GM19023 (cell line): ENCODE data around the gene TDRD10.
"Not testable (repeated sequence)": the region's sequence is repeated elsewhere in the genome, so short reads cannot be mapped to it uniquely, and the experiment has no call there.

Experiments used
- ATAC-seq: cut with Tn5 transposase; IDR thresholded peaks from one replicate; pipeline ENCODE4 v1.9.1; 2021; ENCODE audit warnings: mild to moderate bottlenecking, moderate library complexity; ENCODE audit not compliant: unreplicated experiment

The TDRD10 gene

DNA sequence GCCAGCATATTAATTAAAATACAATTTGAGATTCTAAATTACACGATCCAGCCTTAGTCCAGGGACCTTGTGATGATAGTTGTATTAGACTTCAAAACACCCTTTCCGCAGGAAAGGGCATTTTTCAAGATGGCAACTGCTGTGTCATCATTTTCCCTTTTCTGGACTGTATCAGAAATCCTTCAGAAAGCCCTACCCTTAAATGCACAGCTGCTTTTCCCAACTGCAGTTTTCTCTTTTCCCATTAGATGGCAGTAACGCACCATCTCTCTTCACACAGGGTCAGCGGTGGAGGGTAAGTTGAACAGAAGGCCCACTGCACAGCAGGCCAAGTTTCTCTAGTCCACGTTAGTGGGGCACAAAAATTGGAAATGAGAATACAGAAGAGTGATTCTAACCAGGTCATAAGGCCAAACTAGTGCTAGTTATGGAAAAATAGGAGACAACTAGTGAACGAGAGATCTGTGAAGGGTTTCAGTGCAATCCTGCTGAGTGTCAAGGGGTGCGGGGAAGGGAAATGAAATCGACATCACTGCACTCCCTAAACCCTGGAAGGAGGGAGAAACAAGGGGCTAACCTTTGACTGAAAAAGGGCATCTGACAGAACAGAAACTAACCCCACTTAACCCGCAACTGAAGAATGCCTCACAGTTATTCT, 22.1 kb upstream of the TDRD10 start:
- no peak for ATAC-seq

DNA sequence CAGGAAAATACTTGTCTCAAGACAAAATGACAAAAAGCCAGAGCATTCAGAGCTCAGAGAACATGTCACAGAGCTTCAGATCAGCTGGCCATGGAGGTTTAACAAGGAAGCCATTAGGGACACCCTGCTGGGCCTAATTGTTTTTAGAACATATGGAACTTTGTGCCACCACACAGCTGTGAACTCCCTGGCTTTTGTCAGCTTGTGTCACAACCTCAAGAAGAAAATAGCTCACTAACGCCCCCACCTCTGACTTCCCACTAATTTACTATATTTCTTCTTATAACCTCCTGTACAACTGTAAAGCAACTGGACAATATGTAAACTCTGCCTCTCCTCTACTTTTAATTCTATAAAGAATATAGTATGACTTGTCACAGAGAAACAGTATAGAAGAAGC, 21.0 kb upstream of the TDRD10 start:
- ATAC-seq = no peak

DNA sequence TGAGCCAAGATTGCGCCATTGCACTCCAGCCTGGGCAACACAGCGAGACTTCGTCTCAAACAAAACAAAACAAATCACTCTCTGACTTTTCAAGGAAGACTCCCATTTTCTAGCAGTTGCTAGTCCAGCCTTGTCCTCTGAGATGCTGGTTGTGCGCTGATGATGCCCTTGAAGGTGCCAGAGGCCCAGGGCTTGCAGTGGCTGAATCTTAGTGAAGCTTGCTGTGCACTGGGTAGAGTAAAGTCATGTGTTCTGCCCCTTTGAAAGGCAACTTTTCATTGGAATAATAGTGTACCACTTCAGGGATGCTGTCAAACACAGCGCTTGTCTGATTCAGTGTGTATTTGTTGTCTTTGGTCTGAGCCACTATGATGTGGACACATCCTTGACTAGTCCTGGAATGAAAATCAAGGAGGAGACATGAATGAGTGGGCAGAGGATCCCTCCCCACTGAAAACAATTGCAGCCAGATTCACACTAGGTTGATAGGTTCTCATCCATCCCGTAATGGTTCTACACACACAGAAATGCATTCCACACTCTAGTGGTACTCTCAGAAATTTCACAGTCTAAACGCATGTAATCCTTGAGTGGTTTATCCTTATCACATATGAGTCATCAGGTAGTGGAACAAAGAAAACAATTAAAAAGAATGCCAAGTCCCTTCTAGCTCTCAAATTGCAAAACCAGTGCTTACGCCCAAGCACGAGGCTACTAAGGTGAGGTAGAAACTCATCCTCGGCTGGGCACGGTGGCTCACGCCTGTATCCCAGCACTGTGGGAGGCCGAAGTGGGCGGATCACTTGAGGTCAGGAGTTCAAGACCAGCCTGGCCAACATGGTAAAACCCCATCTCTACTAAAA, 17.8 kb upstream of the TDRD10 start:
- no peak for ATAC-seq

DNA sequence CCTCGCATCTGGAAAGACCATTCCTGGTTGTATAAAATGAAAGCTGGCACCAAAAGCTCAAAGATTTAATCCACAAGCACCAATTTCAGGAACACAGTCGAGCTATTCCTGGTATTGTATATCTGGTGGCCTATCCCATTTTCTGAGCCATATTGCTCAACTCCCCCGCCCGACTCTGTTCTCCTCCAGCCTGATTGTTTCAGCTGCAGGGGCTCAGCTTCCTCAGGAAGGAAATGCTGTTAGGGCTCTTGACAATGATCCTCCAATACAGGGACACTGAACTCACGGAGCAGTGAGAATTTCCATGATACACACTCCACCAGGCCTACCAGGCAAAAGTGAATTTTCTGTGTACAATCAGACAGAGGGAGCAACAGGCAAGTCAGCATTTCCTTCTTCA, 16.9 kb upstream of the TDRD10 start:
- ATAC-seq = no peak

DNA sequence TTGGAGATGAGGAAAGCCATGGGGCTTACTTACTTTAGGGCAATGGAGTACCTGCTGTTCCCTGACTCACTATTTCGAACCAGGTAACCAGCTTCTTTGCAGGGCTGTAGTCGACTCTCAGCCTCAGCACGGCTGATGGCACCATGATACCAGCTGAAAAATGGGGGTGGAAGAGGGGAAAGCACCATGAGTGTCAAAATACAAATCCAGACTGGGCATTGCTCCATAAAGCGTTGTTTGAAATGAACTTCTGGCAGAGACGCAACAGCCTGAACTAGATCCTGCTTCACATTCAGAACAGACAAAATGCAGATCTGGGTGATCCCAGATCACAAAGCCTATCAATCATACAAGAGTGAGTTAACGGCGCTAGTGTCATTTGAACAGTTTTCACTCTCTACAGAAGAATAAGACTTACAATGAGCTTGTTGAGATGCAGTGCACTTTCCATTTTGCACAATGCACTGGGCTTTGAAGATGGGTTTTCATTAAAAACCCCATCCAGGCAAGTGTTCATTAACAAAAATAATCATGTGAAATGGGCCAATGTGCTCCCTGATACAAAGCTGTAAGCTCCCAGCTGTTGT, 16.0 kb upstream of the TDRD10 start:
- ATAC-seq = no peak

DNA sequence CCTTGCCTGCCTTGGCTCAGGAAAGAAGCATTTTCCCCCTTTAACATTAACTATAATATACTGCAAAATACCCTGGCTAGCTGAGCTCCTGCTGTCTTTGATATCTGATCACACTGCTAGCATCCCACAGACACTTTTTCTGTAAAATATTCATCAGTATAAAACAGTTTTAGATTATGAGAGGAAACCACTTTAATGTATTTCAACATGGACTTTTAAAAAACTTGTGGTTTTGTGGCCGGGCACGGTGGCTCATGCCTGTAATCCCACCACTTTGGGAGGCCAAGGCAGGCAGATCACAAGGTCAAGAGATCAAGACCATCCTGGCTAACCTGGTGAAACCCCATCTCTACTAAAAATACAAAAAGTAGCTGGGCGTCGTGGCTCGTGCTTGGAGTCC, 15.3 kb upstream of the TDRD10 start:
- not testable (repeated sequence) for ATAC-seq

DNA sequence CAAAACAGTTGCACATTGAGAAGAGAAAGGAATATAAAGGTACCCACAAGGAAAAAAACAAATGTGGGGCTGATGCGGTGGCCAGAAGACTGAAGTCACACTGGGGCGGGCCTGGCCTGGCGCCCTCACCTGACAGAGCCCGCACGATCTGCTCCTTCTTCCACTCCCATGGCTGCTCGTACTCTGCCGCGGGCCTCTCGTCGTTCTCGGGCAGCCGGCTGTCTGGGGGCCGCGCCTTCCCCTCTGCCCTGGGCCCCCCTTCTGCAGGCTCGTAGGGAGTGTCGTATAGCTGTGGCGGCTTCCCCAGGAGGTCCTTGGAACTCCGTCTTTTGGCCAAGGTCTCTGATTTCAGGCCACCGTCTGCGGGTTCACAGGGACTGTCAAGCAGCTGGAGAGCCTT, 13.1 kb upstream of the TDRD10 start:
- no peak for ATAC-seq

DNA sequence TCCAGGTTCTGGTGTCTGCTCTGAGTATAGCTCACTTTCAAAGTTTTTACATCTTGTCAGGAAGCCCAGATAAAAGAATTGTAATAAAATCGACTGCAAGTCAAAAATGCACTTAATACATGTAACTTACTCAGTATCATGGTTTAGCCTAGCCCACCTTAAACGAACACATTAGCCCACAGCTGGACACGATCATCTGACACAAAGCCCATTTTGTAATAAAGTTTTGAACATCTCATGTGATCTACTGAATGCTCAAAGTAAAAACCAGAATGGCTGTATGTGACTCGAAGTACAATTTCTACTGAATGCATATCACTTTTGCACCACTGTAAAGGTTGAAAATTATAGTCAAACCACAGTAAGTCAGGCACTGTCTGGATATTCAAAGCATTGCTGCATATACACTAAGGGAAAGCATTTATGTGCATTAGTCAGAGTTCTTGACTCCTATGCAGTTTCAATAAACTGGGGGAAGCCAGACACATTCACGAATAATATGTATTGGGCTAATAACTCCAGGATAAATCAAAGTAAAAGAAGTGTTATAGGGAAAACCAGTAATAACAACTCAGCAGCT, 12.2 kb upstream of the TDRD10 start:
- no peak for ATAC-seq

DNA sequence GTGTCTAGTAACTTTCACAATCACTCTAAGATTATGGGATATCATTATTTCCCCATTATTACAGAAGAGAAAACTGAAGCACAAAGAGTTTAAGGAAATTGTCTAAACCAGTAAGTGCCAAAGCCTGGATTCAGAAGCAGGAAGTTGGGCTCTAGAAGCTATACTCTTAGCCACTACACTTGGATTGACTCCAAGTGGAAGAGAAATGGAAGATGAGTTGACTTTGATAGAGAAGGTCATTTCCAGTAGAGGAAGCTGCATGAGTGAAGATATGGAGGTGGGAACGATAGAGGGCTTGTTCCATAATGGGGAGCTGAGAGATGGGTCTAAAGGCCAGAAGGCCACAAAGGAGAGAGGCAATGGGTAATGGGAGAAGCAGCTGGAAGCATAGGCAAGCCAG, 11.7 kb upstream of the TDRD10 start:
- no peak for ATAC-seq

DNA sequence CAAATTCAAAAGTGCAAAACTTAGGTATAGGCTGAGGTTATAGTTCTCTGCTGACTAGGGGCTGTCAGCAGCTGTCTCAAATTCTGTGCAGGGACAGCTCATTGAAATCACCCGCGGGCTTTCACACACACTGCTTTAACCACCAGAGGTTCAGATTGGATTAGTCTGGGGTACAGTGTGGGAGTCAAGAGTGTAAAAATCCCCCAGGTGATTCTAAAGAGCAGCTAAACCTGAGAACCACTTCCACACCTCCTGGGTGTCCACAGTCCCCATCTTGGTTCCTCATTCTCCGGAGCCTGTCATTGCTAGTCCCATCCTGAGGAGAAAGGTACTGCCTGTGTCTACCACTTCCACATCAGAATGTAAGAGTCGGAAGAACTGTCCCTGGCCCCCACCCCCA, 9.9 kb upstream of the TDRD10 start:
- no peak for ATAC-seq

DNA sequence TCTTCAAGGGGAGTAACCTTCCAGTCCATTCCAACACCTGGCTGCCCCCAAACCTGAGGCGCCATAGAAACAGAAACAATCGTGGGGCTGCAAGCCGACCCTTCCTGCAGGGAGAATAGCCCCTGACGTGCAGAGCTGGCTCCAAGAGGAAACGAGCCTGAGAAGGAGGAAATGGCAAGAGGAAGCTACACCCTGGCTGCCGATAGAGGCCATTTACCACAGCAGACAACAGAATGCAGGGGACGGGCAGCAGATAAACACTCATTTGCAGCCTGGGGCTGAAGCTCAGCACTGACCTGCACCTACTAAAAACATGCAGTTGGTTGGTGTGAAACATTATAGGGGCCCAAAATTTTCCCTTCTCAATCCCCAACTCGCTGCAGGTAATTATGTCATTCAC, 8.7 kb upstream of the TDRD10 start:
- no peak for ATAC-seq

DNA sequence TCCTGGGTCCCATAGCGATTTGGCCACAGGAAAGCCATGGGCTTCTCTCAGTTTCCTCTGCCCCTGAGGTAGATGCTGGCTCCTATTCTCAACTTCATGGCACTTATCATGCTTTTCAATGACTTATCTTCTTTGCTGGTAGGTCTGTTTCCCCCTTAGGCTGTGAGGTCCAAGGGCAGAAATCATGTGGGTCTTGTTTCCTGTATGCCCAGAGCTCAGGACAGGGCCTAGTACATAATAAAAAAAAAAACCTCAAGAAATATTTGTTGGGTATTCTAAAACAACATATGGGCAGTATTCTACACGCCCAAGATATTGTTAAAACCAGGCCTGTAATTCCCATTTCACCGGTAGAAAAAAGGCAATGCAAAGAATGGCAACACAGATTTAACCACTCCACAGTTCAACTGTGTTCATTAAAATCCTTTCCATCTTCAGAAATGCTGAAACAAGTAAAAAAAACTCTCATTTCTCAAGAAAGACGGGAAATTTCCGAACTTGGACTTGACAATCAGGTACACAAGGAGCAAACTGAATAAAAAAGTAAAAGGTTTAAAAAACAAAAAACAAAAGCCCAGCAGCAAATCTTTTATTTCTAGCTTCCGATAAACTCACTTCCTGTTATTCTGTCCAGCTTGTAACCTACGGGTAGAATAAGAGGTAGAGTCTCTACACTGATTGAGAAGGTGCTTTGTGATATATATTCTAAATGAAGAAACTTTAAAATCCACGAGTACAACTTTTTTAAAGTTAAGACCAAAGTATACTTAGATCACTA, 6.3 kb upstream of the TDRD10 start:
- no peak for ATAC-seq

DNA sequence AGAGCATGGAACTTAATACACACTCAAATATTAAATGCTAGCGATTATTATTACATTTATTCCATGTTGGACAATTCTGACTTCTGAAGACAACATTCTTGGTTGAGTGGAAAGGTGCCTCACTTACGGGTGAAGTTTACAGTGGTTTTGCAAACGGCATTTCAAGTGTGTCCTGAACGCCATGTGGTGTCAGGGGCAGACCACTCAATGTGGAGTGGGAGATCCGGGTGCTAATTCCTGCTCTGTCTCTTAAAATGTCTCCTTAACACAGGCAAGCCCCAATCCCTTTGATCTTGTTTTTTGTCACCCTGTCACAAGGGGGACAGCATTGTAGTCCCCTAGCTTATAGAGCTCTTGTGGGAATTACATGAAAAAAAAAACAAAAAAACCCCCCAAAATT, 5.6 kb upstream of the TDRD10 start:
- ATAC-seq = no peak

DNA sequence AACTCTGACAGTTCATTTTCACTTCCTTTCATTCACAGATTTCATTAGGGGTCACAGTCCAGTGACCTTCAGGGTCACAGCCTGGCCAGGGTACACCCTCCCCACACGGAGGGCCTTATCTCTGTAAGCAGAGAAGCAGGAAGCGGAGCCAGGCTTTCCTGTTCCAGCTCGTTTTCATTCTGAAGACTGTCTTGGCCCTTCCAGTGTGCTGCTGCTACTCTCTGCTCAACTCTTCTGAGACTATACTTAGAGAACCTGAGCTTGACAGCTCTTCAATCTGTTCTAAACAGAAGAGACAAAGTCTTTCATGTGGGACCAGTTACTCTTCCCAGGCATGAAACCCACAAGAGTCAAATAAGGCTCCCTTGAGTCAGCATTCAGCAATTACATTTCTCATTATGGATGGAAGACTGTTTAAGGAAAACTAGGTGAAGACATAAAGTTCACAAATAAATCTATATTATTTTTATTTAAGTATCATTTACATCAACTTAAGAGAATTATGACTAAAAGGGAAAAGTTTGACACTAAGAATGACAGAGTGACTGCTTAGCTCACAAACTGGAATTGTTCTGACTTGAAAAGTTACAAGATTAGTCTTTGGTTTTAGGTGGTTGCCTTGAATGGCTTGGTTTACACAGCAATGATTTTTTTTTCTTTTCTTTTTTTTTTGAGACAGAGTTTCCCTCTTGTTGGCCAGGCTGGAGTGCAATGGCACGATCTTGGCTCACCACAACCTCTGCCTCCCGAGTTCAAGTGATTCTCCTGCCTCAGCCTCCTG, 4.8 kb upstream of the TDRD10 start:
- no peak for ATAC-seq

DNA sequence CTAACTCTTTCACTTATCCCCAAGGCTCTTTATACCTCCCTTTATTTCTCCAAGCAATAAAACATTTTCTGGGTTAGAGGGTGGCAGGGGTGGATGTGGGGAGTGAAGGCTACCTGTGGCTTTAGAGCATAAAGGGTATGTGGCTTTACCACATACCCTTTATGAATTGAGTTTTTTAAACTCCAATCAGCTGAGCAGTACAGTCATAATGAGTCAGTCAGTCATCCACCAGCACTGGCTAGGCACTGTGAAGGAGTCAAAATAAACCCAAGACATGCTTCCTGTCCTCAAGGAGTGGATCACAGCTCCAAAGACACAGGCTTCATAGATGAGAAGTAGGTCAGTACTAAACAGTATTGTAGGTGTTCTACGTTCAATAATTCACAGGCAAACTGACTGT, 2.6 kb upstream of the TDRD10 start:
- ATAC-seq = no peak

DNA sequence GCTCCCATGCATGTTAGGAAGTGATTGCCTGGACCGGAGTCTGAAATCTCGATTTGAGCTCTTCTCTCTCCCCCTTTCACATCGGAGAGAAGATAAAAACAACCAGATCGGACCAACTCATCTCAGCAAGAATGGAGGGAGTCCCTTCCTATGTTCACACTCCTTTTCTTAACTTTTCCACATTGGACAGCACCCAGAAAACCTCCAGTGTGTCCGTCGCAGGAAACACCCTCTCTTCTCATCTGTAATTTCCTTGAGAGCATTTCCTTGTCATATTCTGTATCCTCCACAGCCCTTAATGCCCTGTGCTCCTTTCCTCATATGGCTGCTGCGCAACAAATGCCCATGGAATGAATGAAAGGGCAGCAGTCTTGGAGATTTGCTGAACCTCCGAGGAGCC, 1.5 kb upstream of the TDRD10 start:
- no peak for ATAC-seq

DNA sequence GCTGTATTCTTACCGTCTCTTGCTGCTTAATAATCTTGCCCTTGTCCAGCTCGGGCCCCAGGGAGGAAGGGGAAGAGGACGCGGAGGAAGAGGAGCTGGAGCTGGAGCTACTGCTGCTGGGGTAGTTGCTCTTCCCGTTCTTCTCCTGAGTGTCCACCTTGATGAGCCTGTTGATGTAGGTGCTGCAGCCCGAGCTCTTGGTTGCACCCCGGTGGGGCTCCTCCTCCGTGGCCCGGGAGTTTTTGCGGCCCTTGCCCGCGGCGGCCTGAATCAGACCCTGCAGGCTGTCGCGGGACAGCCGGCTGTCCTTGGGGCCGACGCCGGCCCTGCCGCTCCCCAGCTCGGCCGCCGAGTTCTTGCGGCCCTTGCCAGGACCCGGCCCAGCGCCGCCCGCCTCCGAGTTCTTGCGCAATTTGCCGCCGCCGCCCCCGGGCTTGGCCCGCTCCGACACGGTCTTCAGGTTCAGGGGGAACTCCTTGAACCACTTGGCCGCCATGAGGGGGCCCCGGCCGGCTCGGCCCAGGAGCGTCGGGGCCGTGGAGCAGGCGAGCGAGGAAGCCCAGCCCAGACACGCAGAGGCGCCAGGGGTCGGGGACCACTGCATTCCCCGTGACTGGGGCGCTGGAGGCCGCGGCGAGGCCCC, 475 bp upstream of the TDRD10 start:
- no peak for ATAC-seq

DNA sequence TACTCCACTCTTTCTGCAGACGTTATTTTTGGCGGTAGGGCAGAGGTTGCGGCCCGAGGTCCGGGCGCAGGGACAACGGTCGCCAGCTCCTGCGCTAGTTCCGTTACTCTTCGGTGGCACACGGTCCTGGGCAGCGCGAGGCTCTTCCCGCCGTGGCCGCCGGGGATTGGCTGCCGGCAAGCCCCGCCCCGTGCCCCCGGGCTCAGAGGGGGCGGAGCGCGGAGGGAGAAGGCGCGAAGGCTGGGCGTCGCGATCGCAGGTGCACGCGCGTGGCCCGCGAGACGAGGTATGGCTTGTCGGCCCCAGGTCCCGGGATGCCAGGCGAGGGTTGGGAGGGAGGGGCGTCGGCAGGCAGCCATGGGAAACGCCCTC, 711 bp downstream of the TDRD10 start:
- ATAC-seq = no peak

DNA sequence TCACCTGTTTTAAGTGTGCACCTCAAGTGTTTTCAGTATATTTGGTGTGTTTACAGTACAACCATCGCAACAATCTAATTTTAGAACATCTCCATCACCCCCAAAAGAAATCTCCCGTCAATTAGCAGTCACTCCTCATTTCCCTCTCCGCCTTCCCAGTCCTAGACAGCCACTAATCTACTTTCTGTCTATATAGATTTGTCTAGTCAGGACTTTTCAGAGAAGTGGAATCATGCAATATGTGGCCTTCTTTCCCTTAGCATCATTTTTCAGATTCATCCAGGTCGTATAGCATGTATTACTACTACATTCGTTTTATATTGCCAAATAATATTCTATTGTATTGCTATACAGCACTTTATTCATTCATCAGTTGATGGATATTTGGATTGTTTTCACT, 1.9 kb downstream of the TDRD10 start:
- ATAC-seq = no peak

DNA sequence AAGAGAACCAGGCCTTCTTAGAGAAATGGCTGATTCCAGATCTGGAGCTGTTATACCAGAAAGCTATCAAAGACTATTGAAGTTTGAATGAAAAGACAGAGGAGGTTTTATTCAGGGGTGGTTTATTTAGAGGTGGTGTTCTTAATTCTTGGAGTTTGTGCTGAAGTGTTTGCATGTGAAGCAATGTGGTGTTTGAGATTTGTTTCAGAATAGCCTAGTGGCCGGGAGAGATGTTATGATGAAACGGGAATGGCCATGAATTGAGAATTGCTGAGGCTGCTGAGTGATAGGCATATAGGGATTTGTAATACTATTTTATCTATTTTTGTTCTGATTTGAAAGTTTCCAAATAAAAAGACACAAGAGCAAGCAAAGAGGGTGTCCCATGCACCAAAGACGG, 10.7 kb downstream of the TDRD10 start:
- ATAC-seq = no peak
